DOHH2 (cell line): ENCODE measurements around the gene PROZ.

Source experiments
- H3F3A ChIP-seq: fragments of 200-600 bp; sonication (generic), shearing (Covaris generic); 2 replicates; pipeline ENCODE4 v1.6.0; 2016; ENCODE audit warnings: antibody characterized with exemption, mild to moderate bottlenecking; ENCODE audit not compliant: control insufficient read depth, insufficient read depth
- H3K27ac ChIP-seq: fragments of 200-600 bp; sonication (generic); 2 replicates; pipeline ENCODE4 v1.5.1; 2014; ENCODE audit warnings: low read depth, mild to moderate bottlenecking, low read length, moderate library complexity
- H3K27me3 ChIP-seq: fragments of 200-600 bp; sonication (generic); 2 replicates; pipeline ENCODE4 v1.6.1; 2014; ENCODE audit warnings: mild to moderate bottlenecking, low read length, mixed read lengths; ENCODE audit not compliant: control insufficient read depth
- H3K36me3 ChIP-seq: fragments of 200-600 bp; sonication (generic); 2 replicates; pipeline ENCODE4 v1.6.1; 2014; ENCODE audit warnings: mild to moderate bottlenecking, low read length, moderate library complexity, mixed read lengths; ENCODE audit not compliant: control insufficient read depth
- H3K4me1 ChIP-seq: fragments of 200-600 bp; sonication (generic); 2 replicates; pipeline ENCODE4 v1.6.1; 2014; ENCODE audit warnings: mild to moderate bottlenecking, low read length, mixed read lengths; ENCODE audit not compliant: control insufficient read depth
- H3K4me2 ChIP-seq: fragments of 200-600 bp; sonication (generic); 2 replicates; pipeline ENCODE4 v1.6.0; 2014; ENCODE audit warnings: mild to moderate bottlenecking, low read length, moderate library complexity
- H3K4me3 ChIP-seq: fragments of 200-600 bp; sonication (generic); 2 replicates; pipeline ENCODE4 v1.5.1; 2014; ENCODE audit warnings: mild to moderate bottlenecking, low read length, mixed read lengths
- H3K79me2 ChIP-seq: fragments of 200-600 bp; sonication (generic); 2 replicates; pipeline ENCODE4 v1.6.1; 2014; ENCODE audit warnings: mild to moderate bottlenecking, low read length, mixed read lengths; ENCODE audit not compliant: control insufficient read depth
- H3K9me2 ChIP-seq: fragments of 200-600 bp; sonication (generic); replicated peaks from 2 replicates; pipeline ENCODE4 v1.6.1; 2014; ENCODE audit warnings: mild to moderate bottlenecking, low read length, mixed read lengths; ENCODE audit not compliant: control insufficient read depth
- H3K9me3 ChIP-seq: fragments of 200-600 bp; sonication (generic); 2 replicates; pipeline ENCODE4 v1.6.1; 2014; ENCODE audit warnings: antibody characterized with exemption, low read length, mixed read lengths; ENCODE audit not compliant: control insufficient read depth, insufficient read depth
- H4K20me1 ChIP-seq: fragments of 200-600 bp; sonication (generic); 2 replicates; pipeline ENCODE4 v1.6.0; 2014; ENCODE audit warnings: low read depth, mild to moderate bottlenecking, antibody characterized with exemption, low read length, moderate library complexity; ENCODE audit not compliant: control insufficient read depth, insufficient read depth
- CTCF ChIP-seq: fragments of 200-600 bp; sonication (generic); IDR thresholded peaks from one replicate; pipeline ENCODE4 v1.5.1; 2014; ENCODE audit warnings: antibody characterized with exemption, mild to moderate bottlenecking, low read depth, low read length; ENCODE audit not compliant: poor library complexity, severe bottlenecking
- EZH2phosphoT487 ChIP-seq: fragments of 200-600 bp; sonication (generic); IDR thresholded peaks from 2 replicates; pipeline ENCODE4 v1.6.1; 2017; ENCODE audit warnings: borderline replicate concordance, mild to moderate bottlenecking, antibody characterized with exemption, low read length, moderate library complexity, mixed read lengths

PROZ gene

DNA sequence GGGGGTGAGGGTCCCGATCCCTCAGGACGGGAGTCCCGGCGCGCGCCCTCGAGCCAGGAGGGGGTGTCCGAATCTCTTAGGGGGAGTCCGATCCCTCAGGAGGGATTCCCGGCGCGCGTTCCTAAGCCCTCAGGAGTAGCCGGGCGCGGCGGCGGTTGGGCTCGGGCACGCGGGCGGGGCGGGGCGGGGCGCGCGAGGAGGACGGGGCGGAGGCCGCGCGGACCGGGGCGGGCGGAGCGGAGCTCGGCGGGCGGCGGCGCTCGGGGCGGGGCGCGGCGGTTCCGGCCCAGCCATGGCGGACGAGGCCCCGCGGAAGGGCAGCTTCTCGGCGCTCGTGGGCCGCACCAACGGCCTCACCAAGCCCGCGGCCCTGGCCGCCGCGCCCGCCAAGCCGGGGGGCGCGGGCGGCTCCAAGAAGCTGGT lies 50.9 kb downstream of the PROZ start, which contains the start of gene CUL4A:
TSS of gene CUL4A (plus strand) at position 278 of the 423 bp plus-strand sequence. CDS start at position 293, 15 bp downstream.
- Histone ChIP-seq H3K9me3 (no peaks in the 10 kb centered on the region), H3K79me2 (peaks cover 95% of the 10 kb centered on the region), H3F3A (0 out of 2 replicates have a peak, but pooled peaks cover 3% of the 10 kb centered on the region), H3K27me3 (no peaks in the 10 kb centered on the region), H3K4me2 (peak within 1 kb of the TSS; percentile 77), H3K36me3 (peaks cover 73% of the 10 kb centered on the region), H3K4me3 (peak within 1 kb of the TSS; percentile 92), H3K27ac (peak within 1 kb of the TSS; percentile 83), H3K9me2 (no peaks in the 10 kb centered on the region), H4K20me1 (peaks cover 21% of the 10 kb centered on the region; the same call in 1 of the 2 replicates), H3K4me1 (peaks cover 46% of the 10 kb centered on the region)
- TF ChIP-seq EZH2phosphoT487 (no peak), CTCF (no peak)

- H3K79me2 ChIP-seq: peaks cover 95% of the 10 kb centered on the region
- peak overlapping the region; percentile 83 for H3K27ac ChIP-seq
- peaks cover 72% of the 10 kb centered on the region for H3K36me3 ChIP-seq
- peak overlapping the region; percentile 77 for H3K4me3 ChIP-seq
- no peaks in the 10 kb centered on the region for H3K9me3 ChIP-seq
- H3F3A ChIP-seq: 0 out of 2 replicates have a peak, but pooled peaks cover 3% of the 10 kb centered on the region
- H3K4me1 ChIP-seq: peaks cover 47% of the 10 kb centered on the region
- H3K4me2 ChIP-seq: peak overlapping the region; percentile 71
- no peaks in the 10 kb centered on the region for H3K9me2 ChIP-seq
- TF ChIP-seq CTCF: no peak
- TF ChIP-seq EZH2phosphoT487: no peak
- no peaks in the 10 kb centered on the region for H3K27me3 ChIP-seq
- peaks cover 26% of the 10 kb centered on the region; the same call in 1 of the 2 replicates for H4K20me1 ChIP-seq
These were observed 51.4 kb downstream of the PROZ start for GRCh38 chr13:113209759-113210421.

DNA sequence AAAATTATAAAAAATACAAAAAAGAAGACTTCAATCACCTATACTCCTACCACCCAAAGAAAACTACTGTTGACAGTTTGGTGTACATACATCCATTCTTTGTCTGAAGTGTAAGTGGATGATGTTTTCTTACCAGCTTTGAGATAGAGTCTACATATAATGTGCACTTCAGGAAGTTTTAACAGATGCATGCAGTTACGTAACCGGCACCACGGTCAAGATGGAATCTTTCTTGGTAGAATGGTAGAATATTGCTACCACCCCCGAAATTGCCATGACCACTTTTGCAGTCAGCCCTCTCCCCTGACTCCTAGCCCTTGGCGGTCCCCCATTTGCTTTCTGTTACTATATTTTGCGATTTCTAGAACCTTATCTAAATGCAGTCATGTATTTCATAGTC lies 52.4 kb downstream of the PROZ start:
- Histone ChIP-seq H3K79me2 (peaks cover 95% of the 10 kb centered on the region), H3K4me3 (peak overlapping the region; percentile 77), H3K9me3 (no peaks in the 10 kb centered on the region), H4K20me1 (peaks cover 35% of the 10 kb centered on the region), H3K4me2 (peak overlapping the region; percentile 71), H3K27ac (no peak overlapping the region), H3K9me2 (no peaks in the 10 kb centered on the region), H3K27me3 (no peaks in the 10 kb centered on the region), H3K36me3 (peaks cover 64% of the 10 kb centered on the region), H3K4me1 (peaks cover 44% of the 10 kb centered on the region), H3F3A (0 out of 2 replicates have a peak, but pooled peaks cover 3% of the 10 kb centered on the region)
- TF ChIP-seq EZH2phosphoT487 (no peak), CTCF (no peak)
